ENCODE measurements around the gene MMP15.

- no peak for TF ChIP-seq CTCF (IDR thresholded peaks at IDR 0.05)
- no peak for TF ChIP-seq EP300 (IDR thresholded peaks at IDR 0.05)
- TF ChIP-seq POLR2A (IDR thresholded peaks at IDR 0.05) = no peak
Observed at GRCh38 chr16:57976331-57976796, 49.2 kb upstream of the MMP15 start.
